HepG2 (cell line): ENCODE results near the gene EYA2. TPM values are rescaled to one million over a fixed set of nuclear protein-coding genes. Genes with fewer than 3 reads are reported as not detected.

Experiments
- EEA1 ChIP-seq: sonication (generic); formaldehyde crosslinking; IDR thresholded peaks from 2 replicates; pipeline ENCODE4 v1.5.1; 2020; ENCODE audit warnings: mild to moderate bottlenecking, missing genetic modification reagents, borderline replicate concordance
- KMT2B ChIP-seq: IDR thresholded peaks from 2 replicates; pipeline ENCODE4 v1.6.1; 2016; ENCODE audit warnings: missing genetic modification reagents, missing compliant biosample characterization
- MED8 ChIP-seq: sonication (generic); formaldehyde crosslinking; IDR thresholded peaks from 2 replicates; pipeline ENCODE4 v1.8.1; 2023; ENCODE audit warnings: mild to moderate bottlenecking, missing genetic modification reagents; ENCODE audit not compliant: insufficient replicate concordance
- NCOA1 ChIP-seq: sonication (generic); formaldehyde crosslinking; IDR thresholded peaks from 2 replicates; pipeline ENCODE4 v1.9.0; 2021; ENCODE audit warnings: missing genetic modification reagents
- NKX3-1 ChIP-seq: sonication (generic); formaldehyde crosslinking; IDR thresholded peaks from 2 replicates; pipeline ENCODE4 v1.5.0; 2020; ENCODE audit warnings: missing genetic modification reagents
- PHF21A ChIP-seq: sonication (generic); formaldehyde crosslinking; IDR thresholded peaks from 2 replicates; pipeline ENCODE4 v1.5.0; 2020; ENCODE audit warnings: mild to moderate bottlenecking, missing genetic modification reagents
- POGZ ChIP-seq: sonication (generic); formaldehyde crosslinking; IDR thresholded peaks from 2 replicates; pipeline ENCODE4 v1.4.0; 2020; ENCODE audit warnings: mild to moderate bottlenecking, missing genetic modification reagents
- POLR2G ChIP-seq: fragments of 200-400 bp; formaldehyde crosslinking; IDR thresholded peaks from 2 replicates; pipeline ENCODE4 v1.6.1; 2018; ENCODE audit warnings: mild to moderate bottlenecking, low read depth, low read length, moderate library complexity
- SCMH1 ChIP-seq: sonication (generic); formaldehyde crosslinking; IDR thresholded peaks from 2 replicates; pipeline ENCODE4 v1.9.0; 2021; ENCODE audit warnings: missing genetic modification reagents, mild to moderate bottlenecking, borderline replicate concordance
- SUZ12 ChIP-seq: fragments of 150-350 bp; IDR thresholded peaks from 2 replicates; pipeline ENCODE4 v1.6.1; 2014; ENCODE audit warnings: low read depth, low read length
- TBX3 ChIP-seq: fragments of 450-650 bp; IDR thresholded peaks from 2 replicates; pipeline ENCODE4 v1.6.1; 2017; ENCODE audit warnings: antibody characterized with exemption, mild to moderate bottlenecking, inconsistent platforms, borderline replicate concordance
- XRCC5 ChIP-seq: fragments of 200-400 bp; formaldehyde crosslinking; optimal IDR thresholded peaks from 2 replicates; pipeline ENCODE3; 2017; ENCODE audit warnings: mild to moderate bottlenecking, low read length
- ZNF143 ChIP-seq: sonication (generic); formaldehyde crosslinking; IDR thresholded peaks from 2 replicates; pipeline ENCODE4 v1.4.0; 2020; ENCODE audit warnings: missing genetic modification reagents
- ZNF33A ChIP-seq: sonication (generic); formaldehyde crosslinking; IDR thresholded peaks from 2 replicates; pipeline ENCODE4 v1.5.1; 2020; ENCODE audit warnings: missing genetic modification reagents, mild to moderate bottlenecking, moderate library complexity, borderline replicate concordance
- ZNF460 ChIP-seq: sonication (generic); formaldehyde crosslinking; IDR thresholded peaks from 2 replicates; pipeline ENCODE4 v1.5.1; 2020; ENCODE audit warnings: missing genetic modification reagents, mild to moderate bottlenecking, borderline replicate concordance
- ZNF484 ChIP-seq: sonication (generic); formaldehyde crosslinking; IDR thresholded peaks from 2 replicates; pipeline ENCODE4 v1.5.1; 2020; ENCODE audit warnings: mild to moderate bottlenecking, low read depth, missing genetic modification reagents, borderline replicate concordance
- ZNF615 ChIP-seq: sonication (generic); formaldehyde crosslinking; IDR thresholded peaks from 2 replicates; pipeline ENCODE4 v1.5.0; 2020; ENCODE audit warnings: mild to moderate bottlenecking, missing genetic modification reagents, borderline replicate concordance
- ZNF629 ChIP-seq: sonication (generic); formaldehyde crosslinking; conservative IDR thresholded peaks from 2 replicates; pipeline ENCODE4 v1.5.0; 2020; ENCODE audit warnings: missing genetic modification reagents
- ZNF7 ChIP-seq: IDR thresholded peaks from 2 replicates; pipeline ENCODE4 v1.6.1; 2016; ENCODE audit warnings: missing biosample characterization, missing genetic modification reagents
- ZNF83 ChIP-seq: sonication (generic); formaldehyde crosslinking; IDR thresholded peaks from 2 replicates; pipeline ENCODE4 v1.4.0; 2020; ENCODE audit warnings: missing genetic modification reagents, mild to moderate bottlenecking, borderline replicate concordance
- polyA plus RNA-seq, 8 experiments: library from polyadenylated mRNA; depleted of rRNA in 3 of 8; stranded (reverse) in 7 of 8; unstranded in 1 of 8; fragments of >200 nt; fragmentation: Illumina TruSeq in 4 of 8; extraction: Trizol in 4 of 8; gene quantifications; 2 replicates each; pipeline versions ENCODE4 v1.2.1 to v1.2.3, GENCODE V29; 2011 to 2016; ENCODE audit warnings: low read depth in 4 of 8, missing spikeins in 1 of 8, mixed read lengths in 1 of 8; ENCODE audit not compliant: insufficient read depth in 1 of 8
- total RNA-seq, 5 experiments: library from RNA; depleted of rRNA; stranded (reverse); fragments of >200 nt; fragmentation: Illumina TruSeq; extraction: Trizol; gene quantifications; 2 replicates each; pipeline ENCODE4 v1.2.3, GENCODE V29; 2016; ENCODE audit warnings: low read depth in 1 of 5
- TF ChIP-seq, protein P1 (sequence below): sonication (generic); formaldehyde crosslinking; IDR thresholded peaks from 2 replicates; pipeline ENCODE4 v1.5.0; 2020; ENCODE audit warnings: mild to moderate bottlenecking, missing genetic modification reagents, borderline replicate concordance
- TF ChIP-seq, protein P2 (sequence below): sonication (generic); formaldehyde crosslinking; IDR thresholded peaks from 2 replicates; pipeline ENCODE4 v1.5.0; 2020; ENCODE audit warnings: missing genetic modification reagents

Gene EYA2
- total and polyA plus RNA-seq, 2 of the 13 experiments (the other 11 are each of a cell fraction or from before 2014, with no cell fraction given), result not detected

DNA sequence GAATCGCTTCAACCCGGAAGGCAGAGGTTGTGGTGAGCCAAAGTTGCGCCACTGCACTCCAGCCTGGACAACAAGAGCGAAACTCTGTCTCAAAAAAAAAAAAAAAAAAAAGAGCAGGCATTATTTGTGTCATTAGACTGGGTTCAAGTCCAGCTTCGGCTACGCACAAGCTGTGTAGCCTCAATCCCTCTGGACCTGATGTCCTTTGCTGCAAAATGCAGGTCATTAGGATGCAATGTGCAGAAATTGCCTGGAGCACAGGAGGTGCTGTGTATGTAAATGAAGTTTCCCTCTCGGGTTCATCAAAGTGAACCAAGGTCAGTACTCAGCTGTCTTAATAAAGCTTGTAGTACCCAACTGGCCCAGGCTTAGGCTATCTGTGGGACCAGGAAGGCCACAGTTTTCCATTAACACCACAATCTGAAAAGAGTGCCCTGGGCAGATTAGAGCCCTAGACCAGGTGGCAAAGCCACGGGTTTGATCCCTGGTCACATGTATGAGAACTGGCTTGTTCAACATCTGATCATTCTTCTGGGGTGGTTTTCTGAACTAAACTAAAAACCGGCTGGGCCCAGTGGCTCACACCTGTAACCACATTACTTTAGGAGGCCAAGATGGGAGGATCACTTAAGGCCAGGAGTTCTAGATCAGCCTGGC is 306.6 kb downstream of the EYA2 start (continued):
- TF ChIP-seq SCMH1 (no peak), XRCC5 (no peak), ZNF484 (CRISPR knock-in tag) (no peak), ZNF615 (CRISPR knock-in tag) (0 out of 2 replicates have a peak, but pooled peaks have one; percentile 20), NKX3-1 (CRISPR knock-in tag) (no peak), TBX3 (no peak), NCOA1 (no peak), SUZ12 (no peak), ZNF33A (CRISPR knock-in tag) (peak; percentile 17; the same call in 1 of the 2 replicates), EEA1 (0 out of 2 replicates have a peak, but pooled peaks have one; percentile 54), KMT2B (CRISPR knock-in tag) (no peak), MED8 (CRISPR knock-in tag) (no peak), PHF21A (CRISPR knock-in tag) (no peak; the same call in 1 of the 2 replicates), POGZ (CRISPR knock-in tag) (0 out of 2 replicates have a peak, but pooled peaks have one; percentile 46), ZNF7 (no peak), POLR2G (no peak), ZNF143 (CRISPR knock-in tag) (no peak), ZNF83 (CRISPR knock-in tag) (0 out of 2 replicates have a peak, but pooled peaks have one; percentile 52), ZNF629 (CRISPR knock-in tag) (no peak), ZNF460 (CRISPR knock-in tag) (no peak)
- TF ChIP-seq, protein P1, sequence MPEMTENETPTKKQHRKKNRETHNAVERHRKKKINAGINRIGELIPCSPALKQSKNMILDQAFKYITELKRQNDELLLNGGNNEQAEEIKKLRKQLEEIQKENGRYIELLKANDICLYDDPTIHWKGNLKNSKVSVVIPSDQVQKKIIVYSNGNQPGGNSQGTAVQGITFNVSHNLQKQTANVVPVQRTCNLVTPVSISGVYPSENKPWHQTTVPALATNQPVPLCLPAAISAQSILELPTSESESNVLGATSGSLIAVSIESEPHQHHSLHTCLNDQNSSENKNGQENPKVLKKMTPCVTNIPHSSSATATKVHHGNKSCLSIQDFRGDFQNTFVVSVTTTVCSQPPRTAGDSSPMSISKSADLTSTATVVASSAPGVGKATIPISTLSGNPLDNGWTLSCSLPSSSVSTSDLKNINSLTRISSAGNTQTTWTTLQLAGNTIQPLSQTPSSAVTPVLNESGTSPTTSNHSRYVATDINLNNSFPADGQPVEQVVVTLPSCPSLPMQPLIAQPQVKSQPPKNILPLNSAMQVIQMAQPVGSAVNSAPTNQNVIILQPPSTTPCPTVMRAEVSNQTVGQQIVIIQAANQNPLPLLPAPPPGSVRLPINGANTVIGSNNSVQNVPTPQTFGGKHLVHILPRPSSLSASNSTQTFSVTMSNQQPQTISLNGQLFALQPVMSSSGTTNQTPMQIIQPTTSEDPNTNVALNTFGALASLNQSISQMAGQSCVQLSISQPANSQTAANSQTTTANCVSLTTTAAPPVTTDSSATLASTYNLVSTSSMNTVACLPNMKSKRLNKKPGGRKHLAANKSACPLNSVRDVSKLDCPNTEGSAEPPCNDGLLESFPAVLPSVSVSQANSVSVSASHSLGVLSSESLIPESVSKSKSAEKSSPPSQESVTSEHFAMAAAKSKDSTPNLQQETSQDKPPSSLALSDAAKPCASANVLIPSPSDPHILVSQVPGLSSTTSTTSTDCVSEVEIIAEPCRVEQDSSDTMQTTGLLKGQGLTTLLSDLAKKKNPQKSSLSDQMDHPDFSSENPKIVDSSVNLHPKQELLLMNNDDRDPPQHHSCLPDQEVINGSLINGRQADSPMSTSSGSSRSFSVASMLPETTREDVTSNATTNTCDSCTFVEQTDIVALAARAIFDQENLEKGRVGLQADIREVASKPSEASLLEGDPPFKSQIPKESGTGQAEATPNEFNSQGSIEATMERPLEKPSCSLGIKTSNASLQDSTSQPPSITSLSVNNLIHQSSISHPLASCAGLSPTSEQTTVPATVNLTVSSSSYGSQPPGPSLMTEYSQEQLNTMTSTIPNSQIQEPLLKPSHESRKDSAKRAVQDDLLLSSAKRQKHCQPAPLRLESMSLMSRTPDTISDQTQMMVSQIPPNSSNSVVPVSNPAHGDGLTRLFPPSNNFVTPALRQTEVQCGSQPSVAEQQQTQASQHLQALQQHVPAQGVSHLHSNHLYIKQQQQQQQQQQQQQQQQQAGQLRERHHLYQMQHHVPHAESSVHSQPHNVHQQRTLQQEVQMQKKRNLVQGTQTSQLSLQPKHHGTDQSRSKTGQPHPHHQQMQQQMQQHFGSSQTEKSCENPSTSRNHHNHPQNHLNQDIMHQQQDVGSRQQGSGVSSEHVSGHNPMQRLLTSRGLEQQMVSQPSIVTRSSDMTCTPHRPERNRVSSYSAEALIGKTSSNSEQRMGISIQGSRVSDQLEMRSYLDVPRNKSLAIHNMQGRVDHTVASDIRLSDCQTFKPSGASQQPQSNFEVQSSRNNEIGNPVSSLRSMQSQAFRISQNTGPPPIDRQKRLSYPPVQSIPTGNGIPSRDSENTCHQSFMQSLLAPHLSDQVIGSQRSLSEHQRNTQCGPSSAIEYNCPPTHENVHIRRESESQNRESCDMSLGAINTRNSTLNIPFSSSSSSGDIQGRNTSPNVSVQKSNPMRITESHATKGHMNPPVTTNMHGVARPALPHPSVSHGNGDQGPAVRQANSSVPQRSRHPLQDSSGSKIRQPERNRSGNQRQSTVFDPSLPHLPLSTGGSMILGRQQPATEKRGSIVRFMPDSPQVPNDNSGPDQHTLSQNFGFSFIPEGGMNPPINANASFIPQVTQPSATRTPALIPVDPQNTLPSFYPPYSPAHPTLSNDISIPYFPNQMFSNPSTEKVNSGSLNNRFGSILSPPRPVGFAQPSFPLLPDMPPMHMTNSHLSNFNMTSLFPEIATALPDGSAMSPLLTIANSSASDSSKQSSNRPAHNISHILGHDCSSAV (CRISPR knock-in tag), result no peak
- TF ChIP-seq, protein P2, sequence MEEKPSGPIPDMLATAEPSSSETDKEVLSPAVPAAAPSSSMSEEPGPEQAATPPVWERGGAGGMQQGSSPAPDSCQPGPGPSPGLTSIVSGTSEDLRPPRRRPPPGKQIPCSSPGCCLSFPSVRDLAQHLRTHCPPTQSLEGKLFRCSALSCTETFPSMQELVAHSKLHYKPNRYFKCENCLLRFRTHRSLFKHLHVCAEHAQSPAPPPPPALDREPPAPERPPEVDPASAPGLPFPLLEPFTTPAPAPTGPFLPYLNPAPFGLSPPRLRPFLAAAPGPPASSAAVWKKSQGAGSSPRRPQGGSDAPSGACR (CRISPR knock-in tag), result no peak; the same call in 1 of the 2 replicates
